SU-DHL-6 (cell line): Measurements from ENCODE around the gene HSD17B13.

Source experiments
- EZH2phosphoT487 ChIP-seq: fragments of 200-600 bp; sonication (generic), shearing (Covaris generic); conservative IDR thresholded peaks from 2 replicates; pipeline ENCODE4 v1.6.1; 2018; ENCODE audit warnings: mild to moderate bottlenecking, antibody characterized with exemption, low read length, moderate library complexity, mixed read lengths
- TF ChIP-seq, protein P1 (sequence below): fragments of 200-600 bp; sonication (generic); IDR thresholded peaks from one replicate; pipeline ENCODE4 v1.5.1; 2017; ENCODE audit warnings: antibody characterized with exemption, mild to moderate bottlenecking, low read length, moderate library complexity; ENCODE audit not compliant: insufficient read depth, poor library complexity, severe bottlenecking

- TF ChIP-seq, protein P1, sequence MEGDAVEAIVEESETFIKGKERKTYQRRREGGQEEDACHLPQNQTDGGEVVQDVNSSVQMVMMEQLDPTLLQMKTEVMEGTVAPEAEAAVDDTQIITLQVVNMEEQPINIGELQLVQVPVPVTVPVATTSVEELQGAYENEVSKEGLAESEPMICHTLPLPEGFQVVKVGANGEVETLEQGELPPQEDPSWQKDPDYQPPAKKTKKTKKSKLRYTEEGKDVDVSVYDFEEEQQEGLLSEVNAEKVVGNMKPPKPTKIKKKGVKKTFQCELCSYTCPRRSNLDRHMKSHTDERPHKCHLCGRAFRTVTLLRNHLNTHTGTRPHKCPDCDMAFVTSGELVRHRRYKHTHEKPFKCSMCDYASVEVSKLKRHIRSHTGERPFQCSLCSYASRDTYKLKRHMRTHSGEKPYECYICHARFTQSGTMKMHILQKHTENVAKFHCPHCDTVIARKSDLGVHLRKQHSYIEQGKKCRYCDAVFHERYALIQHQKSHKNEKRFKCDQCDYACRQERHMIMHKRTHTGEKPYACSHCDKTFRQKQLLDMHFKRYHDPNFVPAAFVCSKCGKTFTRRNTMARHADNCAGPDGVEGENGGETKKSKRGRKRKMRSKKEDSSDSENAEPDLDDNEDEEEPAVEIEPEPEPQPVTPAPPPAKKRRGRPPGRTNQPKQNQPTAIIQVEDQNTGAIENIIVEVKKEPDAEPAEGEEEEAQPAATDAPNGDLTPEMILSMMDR, result no peak
- TF ChIP-seq EZH2phosphoT487, result no peak
These were observed 16.6 kb downstream of the HSD17B13 start for GRCh38 chr4:87306056-87306455.
